ENCODE results near the gene ZFP82. TPM values are rescaled to one million over a fixed set of nuclear protein-coding genes. Genes with fewer than 3 reads are reported as not detected.

ZFP82 gene
- 1 to 10 TPM; 5.8 to 7.8 TPM for total RNA-seq

DNA sequence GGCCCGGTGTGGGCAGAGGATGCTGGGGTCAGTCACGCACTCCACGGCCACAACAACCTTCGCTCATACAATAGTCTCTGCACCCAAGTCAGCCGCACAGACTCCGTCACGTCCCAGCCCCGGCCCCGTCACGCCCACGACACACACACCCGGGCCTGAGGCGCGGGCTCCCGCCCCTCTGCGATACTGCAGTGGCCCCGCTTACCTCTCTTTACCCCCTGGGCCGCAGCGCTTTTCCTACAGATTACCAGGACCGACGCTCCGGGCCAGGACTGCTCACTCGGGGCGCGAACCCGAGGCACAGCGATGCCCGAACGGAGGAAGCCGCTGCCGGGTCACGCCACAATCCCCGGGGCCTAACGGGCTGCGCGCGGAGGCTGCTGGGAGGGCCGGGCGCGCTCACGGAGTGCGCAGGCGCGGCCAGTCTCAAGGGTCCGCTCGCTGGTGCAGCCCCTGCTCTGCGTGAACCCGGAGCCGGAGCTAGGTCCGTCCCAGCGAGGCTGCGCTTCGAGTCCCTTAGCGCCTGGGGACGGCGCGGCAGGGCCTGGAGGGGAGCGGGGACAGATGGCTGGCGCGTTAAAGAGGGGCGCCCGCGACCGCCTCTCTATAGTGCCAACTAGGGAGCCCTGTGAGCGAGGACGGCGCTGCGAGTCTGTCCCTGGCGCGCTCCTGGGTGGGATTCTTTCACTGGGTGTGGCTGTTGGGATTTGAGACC, at the start of gene ZFP82:
ZFP82 (minus strand) TSS at position 358 of the 715 bp plus-strand sequence. CDS start 8,855 bp downstream, outside the sequence.
- DNase-seq = peak; percentile 82 to 87
- peak within 1 kb of the TSS; percentile 97 for H3K4me3 Mint-ChIP-seq
- peak; percentile 94 to 95 for ATAC-seq (replicated peaks in 1 of 2)
- H3K4me1 Mint-ChIP-seq (ENCODE audit: low read depth) = peaks cover 23% of the 10 kb centered on the region
- H3K9me3 Mint-ChIP-seq = peaks cover 0 to 6% of the 10 kb centered on the region in 2 donors
- H3K36me3 Mint-ChIP-seq (ENCODE audit: insufficient read depth in 2 of 2) = peaks cover 15 to 42% of the 10 kb centered on the region in 2 donors
- peak within 1 kb of the TSS; percentile 94 for H3K27ac Mint-ChIP-seq
- H3K27me3 Mint-ChIP-seq (ENCODE audit: low read depth) = peaks cover 17% of the 10 kb centered on the region

DNA sequence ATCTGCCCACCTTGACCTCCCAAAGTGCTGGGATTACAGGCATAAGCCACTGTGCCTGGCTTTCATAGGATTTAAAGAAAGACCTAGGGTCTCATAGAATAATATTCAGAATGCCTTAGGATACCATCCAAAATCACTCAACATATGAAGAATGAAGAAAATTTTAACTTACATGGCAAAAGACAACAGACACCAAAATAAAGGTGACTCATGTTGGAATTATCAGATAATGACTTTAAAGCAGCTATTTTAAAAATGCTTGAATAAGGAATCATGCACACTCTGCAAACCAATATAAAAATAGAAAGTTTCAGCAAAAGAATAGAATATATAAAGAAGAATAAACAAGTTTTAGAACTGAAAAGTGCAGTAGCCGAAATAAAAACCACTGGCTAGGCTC, 41.6 kb upstream of the ZFP82 start:
- ATAC-seq (replicated peaks in 1 of 2) (no peak), DNase-seq (no peak)
- no peak overlapping the region for H3K4me3 Mint-ChIP-seq
- H3K4me1 Mint-ChIP-seq (ENCODE audit: low read depth) = no peaks in the 10 kb centered on the region
- peaks cover 12 to 20% of the 10 kb centered on the region in 2 donors for H3K9me3 Mint-ChIP-seq
- H3K27me3 Mint-ChIP-seq (ENCODE audit: low read depth) = no peaks in the 10 kb centered on the region
- H3K36me3 Mint-ChIP-seq (ENCODE audit: insufficient read depth in 2 of 2) = peaks cover 16 to 44% of the 10 kb centered on the region in 2 donors
- peak overlapping the region; percentile 54 for H3K27ac Mint-ChIP-seq

DNA sequence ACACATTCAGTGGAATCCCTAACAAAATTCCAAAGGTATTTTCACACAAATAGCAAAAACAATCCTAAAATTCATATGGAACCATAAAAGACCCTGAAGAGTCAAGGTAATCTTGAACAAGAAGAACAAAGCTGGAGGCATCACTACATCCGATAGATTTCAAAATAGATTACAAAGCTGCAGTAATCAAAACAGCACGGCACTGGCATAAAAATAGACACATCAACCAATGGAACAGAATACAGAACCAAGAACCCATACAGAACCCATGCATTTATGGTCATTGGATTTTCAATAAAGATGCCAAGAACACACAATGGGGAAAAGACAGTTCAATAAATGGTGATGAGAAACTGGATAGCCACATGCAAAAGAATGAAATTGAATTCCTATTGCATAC, 38.4 kb upstream of the ZFP82 start:
- DNase-seq (no peak), ATAC-seq (replicated peaks in 1 of 2) (no peak)
- Mint-ChIP-seq H3K27ac (no peak overlapping the region), H3K4me1 (ENCODE audit: low read depth) (no peaks in the 10 kb centered on the region), H3K4me3 (no peak overlapping the region), H3K9me3 (peaks cover 18 to 33% of the 10 kb centered on the region in 2 donors), H3K27me3 (ENCODE audit: low read depth) (no peaks in the 10 kb centered on the region), H3K36me3 (ENCODE audit: insufficient read depth in 2 of 2) (peaks cover 27 to 57% of the 10 kb centered on the region in 2 donors)

DNA sequence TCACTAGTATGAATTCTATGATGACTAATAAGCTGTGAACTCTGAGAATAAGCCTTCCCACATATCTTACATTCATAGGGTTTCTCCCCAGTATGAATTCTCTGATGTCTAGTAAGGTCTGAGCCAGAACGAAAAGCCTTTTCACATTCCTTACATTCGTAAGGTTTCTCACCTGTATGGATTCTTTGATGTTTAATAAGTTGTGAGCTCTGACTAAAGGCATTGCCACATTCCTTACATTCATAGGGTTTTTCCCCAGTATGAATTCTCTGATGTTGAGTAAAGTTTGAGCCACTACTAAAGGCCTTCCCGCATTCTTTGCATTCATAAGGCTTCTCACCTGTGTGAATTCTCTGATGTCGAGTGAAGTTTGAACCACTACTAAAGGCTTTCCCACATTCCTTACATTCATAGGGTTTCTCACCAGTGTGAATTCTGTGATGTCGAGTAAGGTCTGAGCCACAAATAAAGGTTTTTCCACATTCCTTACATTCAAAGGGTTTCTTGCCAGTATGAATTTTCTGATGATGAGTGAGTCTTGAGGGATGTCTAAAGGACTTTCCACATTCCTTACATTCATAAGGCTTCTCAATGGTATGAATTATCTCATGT, 30.7 kb upstream of the ZFP82 start:
- H3K36me3 Mint-ChIP-seq (ENCODE audit: insufficient read depth in 2 of 2) = peaks cover 33 to 61% of the 10 kb centered on the region in 2 donors
- peaks cover 13 to 19% of the 10 kb centered on the region in 2 donors for H3K9me3 Mint-ChIP-seq

DNA sequence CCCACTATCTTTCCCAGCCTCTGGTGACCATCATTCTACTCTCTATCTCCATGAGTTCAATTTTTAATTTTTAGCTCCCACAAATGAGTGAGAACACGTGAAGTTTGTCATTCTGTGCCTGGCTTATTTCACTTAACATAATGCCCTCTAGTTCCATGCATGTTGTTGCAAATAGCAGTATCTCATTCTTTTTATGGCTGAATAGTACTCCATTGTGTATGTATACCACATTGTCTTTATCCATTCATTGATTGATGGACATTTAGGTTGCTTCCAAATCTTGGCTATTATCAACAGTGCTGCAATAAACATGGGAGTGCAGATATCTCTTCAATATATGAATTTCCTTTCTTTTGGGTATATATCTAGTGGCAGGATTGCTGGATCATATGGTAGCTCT, 22.9 kb upstream of the ZFP82 start:
- peaks cover 3 to 23% of the 10 kb centered on the region in 2 donors for H3K9me3 Mint-ChIP-seq
- no peak overlapping the region for H3K27ac Mint-ChIP-seq
- H3K36me3 Mint-ChIP-seq (ENCODE audit: insufficient read depth in 2 of 2) = peaks cover 21 to 28% of the 10 kb centered on the region in 2 donors
- ATAC-seq (replicated peaks in 1 of 2) = no peak
- no peak overlapping the region for H3K4me3 Mint-ChIP-seq
- H3K4me1 Mint-ChIP-seq (ENCODE audit: low read depth) = no peaks in the 10 kb centered on the region
- no peaks in the 10 kb centered on the region for H3K27me3 Mint-ChIP-seq (ENCODE audit: low read depth)
- DNase-seq = no peak

More for the DNA sequence above, 30.7 kb upstream of the ZFP82 start:
- no peak for DNase-seq
- Mint-ChIP-seq H3K4me3 (no peak overlapping the region), H3K4me1 (ENCODE audit: low read depth) (no peaks in the 10 kb centered on the region), H3K27ac (no peak overlapping the region), H3K27me3 (ENCODE audit: low read depth) (no peaks in the 10 kb centered on the region)
- ATAC-seq (replicated peaks in 1 of 2) = no peak

DNA sequence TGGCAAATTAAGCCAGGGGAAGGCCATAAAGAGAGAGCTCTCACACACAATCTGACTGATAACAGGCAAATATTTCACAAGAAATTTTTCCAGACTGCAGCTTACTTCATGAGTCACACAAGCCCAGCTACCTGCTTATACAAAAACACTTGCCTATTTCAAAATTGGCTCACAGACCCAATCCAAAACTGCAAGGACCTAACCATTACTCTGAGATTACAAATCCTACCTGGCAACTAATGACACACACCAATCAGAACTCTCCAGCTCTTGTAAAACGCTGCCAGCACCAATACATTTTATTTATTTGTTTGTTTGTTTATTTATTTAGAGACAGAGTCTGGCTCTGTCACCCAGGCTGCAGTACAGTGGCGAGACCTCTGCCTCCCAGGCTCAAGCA, 18.1 kb upstream of the ZFP82 start:
- Mint-ChIP-seq H3K27me3 (ENCODE audit: low read depth) (no peaks in the 10 kb centered on the region), H3K36me3 (ENCODE audit: insufficient read depth in 2 of 2) (peaks cover 10 to 15% of the 10 kb centered on the region in 2 donors), H3K4me1 (ENCODE audit: low read depth) (no peaks in the 10 kb centered on the region), H3K27ac (no peak overlapping the region), H3K4me3 (no peak overlapping the region), H3K9me3 (peaks cover 7 to 19% of the 10 kb centered on the region in 2 donors)
- ATAC-seq (replicated peaks in 1 of 2) (no peak), DNase-seq (no peak)

DNA sequence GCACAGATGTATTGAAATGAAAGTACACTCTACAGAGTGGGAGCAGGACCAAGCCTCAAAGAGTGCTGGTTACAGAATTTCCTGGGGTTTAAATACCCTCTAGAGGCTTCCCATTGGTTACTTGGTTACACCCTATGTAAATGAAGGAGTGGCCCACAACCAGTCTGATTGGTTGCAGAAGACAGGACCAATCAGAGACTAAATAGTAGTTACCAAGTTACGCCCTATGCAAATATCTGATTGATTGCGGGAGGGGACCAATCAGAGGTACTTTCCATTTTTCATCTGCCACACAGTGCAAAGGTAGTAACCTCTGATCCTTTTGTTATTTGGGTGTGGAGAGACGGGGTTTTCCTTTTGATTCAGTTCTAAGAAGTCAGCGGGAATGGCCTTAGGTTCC, 5.5 kb upstream of the ZFP82 start:
- Mint-ChIP-seq H3K27me3 (ENCODE audit: low read depth) (peaks cover 27% of the 10 kb centered on the region), H3K36me3 (ENCODE audit: insufficient read depth in 2 of 2) (peaks cover 8 to 24% of the 10 kb centered on the region in 2 donors), H3K27ac (no peak overlapping the region), H3K9me3 (peaks cover 9 to 16% of the 10 kb centered on the region in 2 donors), H3K4me1 (ENCODE audit: low read depth) (peaks cover 7% of the 10 kb centered on the region), H3K4me3 (no peak overlapping the region)
- DNase-seq (no peak), ATAC-seq (replicated peaks in 1 of 2) (no peak)

DNA sequence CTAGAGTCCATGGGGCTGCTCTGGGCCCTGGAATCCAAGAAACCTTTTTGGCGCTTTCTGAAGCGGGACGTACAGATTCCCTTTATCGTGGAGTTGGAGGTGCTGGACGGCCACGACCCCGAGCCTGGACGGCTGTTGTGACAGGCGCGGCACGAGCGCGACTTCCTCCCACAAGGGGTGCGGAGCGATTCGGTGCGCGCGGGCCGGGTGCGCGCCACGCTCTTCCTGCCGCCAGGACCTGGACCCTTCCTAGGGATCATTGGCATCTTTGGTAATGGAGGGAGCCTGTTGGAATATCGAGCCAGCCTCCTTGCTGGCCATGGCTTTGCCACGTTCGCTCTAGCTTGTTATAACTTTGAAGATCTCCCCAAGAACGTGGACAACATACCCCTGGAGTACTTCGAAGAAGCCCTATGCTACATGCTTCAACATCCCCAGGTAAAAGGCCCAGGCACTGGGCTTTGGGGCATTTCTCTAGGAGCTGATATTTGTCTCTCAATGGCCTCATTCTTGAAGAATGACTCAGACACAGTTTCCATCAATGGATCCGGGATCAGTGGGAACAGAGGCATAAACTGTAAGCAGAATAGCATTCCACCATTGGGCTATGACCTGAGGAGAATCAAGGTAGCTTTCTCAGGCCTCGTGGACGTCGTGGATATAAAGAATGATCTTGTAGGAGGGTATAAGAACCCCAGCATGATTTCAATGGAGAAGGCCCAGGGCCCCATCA, 3.5 kb upstream of the ZFP82 start:
- Mint-ChIP-seq H3K36me3 (ENCODE audit: insufficient read depth in 2 of 2) (peaks cover 17 to 36% of the 10 kb centered on the region in 2 donors), H3K4me3 (peak overlapping the region; percentile 53 to 73), H3K27ac (no peak overlapping the region), H3K27me3 (ENCODE audit: low read depth) (peaks cover 27% of the 10 kb centered on the region), H3K9me3 (peaks cover 6 to 14% of the 10 kb centered on the region in 2 donors), H3K4me1 (ENCODE audit: low read depth) (peaks cover 23% of the 10 kb centered on the region)
- ATAC-seq (replicated peaks in 1 of 2) (no peak), DNase-seq (no peak)

DNA sequence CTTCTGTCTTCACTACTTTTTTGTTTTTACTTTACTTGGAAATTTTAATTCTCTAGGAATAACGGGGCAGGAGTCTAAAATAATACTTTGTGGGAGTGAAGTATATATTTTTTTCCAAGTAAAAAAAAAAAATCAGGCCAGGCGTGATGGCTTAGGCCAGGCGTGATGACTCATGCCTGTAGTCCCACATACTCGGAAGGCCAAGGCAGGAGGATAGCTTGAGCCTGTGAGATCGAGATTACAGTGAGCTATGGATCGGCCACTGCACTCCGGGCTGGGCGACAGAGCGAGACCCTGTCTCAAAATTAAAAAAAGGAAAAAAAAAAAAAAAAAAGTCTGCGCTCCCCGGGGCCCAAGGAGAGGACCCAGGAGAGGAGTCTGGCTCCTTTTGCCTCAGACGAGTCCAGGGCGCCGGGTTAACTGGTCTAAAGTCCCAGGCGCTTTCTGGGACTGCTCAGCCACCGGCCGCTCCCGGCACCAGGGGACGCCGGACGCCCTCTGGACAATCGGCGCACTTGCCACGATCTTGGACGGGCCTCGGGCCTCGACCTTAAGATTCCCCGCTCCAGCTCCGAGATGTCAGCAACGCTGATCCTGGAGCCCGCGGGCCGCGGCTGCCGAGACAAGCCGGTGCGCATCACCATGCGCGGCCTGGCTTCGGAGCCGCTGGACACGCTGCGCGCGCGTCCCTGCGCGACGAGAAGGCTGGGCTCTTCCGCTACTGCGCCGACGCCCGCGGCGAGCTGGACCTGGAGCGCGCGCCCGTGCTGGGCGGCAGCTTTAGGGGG, 2.7 kb upstream of the ZFP82 start:
- Mint-ChIP-seq H3K4me1 (ENCODE audit: low read depth) (peaks cover 23% of the 10 kb centered on the region), H3K4me3 (peak overlapping the region; percentile 73 to 78), H3K27me3 (ENCODE audit: low read depth) (peaks cover 27% of the 10 kb centered on the region), H3K36me3 (ENCODE audit: insufficient read depth in 2 of 2) (peaks cover 17 to 36% of the 10 kb centered on the region in 2 donors), H3K27ac (no peak overlapping the region), H3K9me3 (peaks cover 5 to 12% of the 10 kb centered on the region in 2 donors)
- no peak for ATAC-seq (replicated peaks in 1 of 2)
- no peak for DNase-seq

DNA sequence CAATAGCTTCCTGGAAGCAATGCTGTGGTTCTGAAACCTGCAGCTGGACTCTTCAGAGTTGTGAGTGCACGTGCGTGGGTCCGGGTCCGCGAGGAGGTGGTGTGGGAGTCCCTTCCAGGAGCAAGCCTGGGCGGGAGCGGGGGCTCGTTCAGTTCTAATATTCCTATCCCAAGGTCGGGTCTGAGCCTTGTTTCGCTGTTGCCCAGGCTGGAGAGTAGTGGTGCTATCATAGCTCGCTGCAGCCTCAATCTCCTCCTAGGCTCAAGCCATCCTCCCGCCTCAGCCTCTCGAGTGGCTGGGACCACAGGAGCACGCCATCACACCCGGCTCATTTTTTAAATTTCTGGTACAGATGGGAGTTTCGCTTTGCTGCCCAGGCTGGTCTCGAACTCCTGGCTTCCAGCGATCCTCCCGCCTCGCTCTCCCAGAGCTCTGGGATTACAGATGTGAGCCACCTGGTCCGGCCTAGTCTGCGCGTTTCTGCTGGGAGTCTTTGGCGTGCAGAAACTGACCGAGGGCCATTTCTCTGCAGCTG, 625 bp downstream of the ZFP82 start:
- DNase-seq (peak in 1 of 2 donors; percentile 4), ATAC-seq (replicated peaks in 1 of 2) (peak in 1 of 2 donors; percentile 3)
- Mint-ChIP-seq H3K4me1 (ENCODE audit: low read depth) (peaks cover 23% of the 10 kb centered on the region), H3K4me3 (peak overlapping the region; percentile 97), H3K9me3 (peaks cover 0 to 6% of the 10 kb centered on the region in 2 donors), H3K36me3 (ENCODE audit: insufficient read depth in 2 of 2) (peaks cover 16 to 47% of the 10 kb centered on the region in 2 donors), H3K27me3 (ENCODE audit: low read depth) (peaks cover 17% of the 10 kb centered on the region), H3K27ac (peak overlapping the region; percentile 94)

DNA sequence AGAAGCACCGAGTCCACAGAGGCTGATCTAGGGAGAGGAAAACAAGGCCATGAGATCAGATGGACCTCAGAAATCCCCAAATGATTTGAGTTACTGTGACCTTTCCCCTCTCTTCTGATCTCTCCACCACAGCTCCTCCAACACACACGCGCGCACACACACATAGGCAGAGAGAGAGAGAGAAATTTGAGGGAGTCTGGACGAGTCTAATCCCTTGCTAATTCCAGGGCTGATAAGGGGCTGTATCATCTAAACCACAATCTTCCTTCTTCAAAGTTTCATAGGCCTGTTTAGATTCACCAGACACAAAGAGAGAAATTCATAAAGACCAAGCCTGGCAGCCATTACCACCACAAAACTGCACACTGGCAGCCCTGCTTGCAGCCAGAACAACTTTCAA, 8.6 kb downstream of the ZFP82 start:
- ATAC-seq (replicated peaks in 1 of 2) (no peak), DNase-seq (no peak)
- Mint-ChIP-seq H3K27me3 (ENCODE audit: low read depth) (no peaks in the 10 kb centered on the region), H3K27ac (no peak overlapping the region), H3K36me3 (ENCODE audit: insufficient read depth in 2 of 2) (peaks cover 37 to 74% of the 10 kb centered on the region in 2 donors), H3K4me3 (no peak overlapping the region), H3K4me1 (ENCODE audit: low read depth) (no peaks in the 10 kb centered on the region), H3K9me3 (peaks cover 16 to 22% of the 10 kb centered on the region in 2 donors)

DNA sequence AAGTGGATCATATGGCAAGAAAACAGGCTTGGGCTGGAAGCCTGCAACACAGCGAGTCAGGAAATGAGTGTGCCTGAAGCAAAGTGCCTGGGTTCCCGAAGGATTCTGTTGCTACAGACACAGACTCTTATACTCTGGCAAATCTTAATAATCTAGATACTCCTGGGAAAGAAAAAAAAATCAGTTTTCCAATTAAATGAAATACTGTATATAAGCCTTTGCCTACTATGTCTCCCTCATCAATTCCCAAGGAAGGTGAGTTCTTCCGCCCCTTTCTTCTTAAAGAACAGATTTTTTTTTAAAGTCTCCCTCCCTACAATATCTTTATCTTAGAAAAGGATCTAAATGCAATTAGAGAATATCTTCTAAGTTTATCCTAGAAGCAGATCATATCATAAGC, 10.3 kb downstream of the ZFP82 start:
- ATAC-seq (replicated peaks in 1 of 2) = no peak
- DNase-seq = no peak
- Mint-ChIP-seq H3K27me3 (ENCODE audit: low read depth) (no peaks in the 10 kb centered on the region), H3K4me3 (no peak overlapping the region), H3K4me1 (ENCODE audit: low read depth) (no peaks in the 10 kb centered on the region), H3K27ac (no peak overlapping the region), H3K9me3 (peaks cover 18 to 26% of the 10 kb centered on the region in 2 donors), H3K36me3 (ENCODE audit: insufficient read depth in 2 of 2) (peaks cover 45 to 76% of the 10 kb centered on the region in 2 donors)
